AG10803 (cell line): ENCODE results near the gene HOXD11.

Source experiments
- DNase-seq: peaks from one replicate; pipeline ENCODE4 v3.0.0; 2010; ENCODE audit warnings: low read depth
- H3K4me3 ChIP-seq: 2 replicates; pipeline ENCODE4 v1.5.1; 2011; ENCODE audit warnings: mild to moderate bottlenecking, low read length, control low read depth
- CTCF ChIP-seq: conservative IDR thresholded peaks from 2 replicates; pipeline ENCODE4 v1.5.1; 2011; ENCODE audit warnings: mild to moderate bottlenecking, low read length, control low read depth, inconsistent platforms

HOXD11 gene

GRCh38 chr2:176110415-176111308 is 3.6 kb downstream of the HOXD11 start:
- no peak for TF ChIP-seq CTCF
- H3K4me3 ChIP-seq, result no peak overlapping the region
- no peak for DNase-seq

GRCh38 chr2:176111309-176111663 is 4.2 kb downstream of the HOXD11 start:
- H3K4me3 ChIP-seq, result no peak overlapping the region
- DNase-seq, result peak; percentile 52
- TF ChIP-seq CTCF, result peak; percentile 83

GRCh38 chr2:176111846-176112374 is 4.8 kb downstream of the HOXD11 start:
- no peak for DNase-seq
- no peak for TF ChIP-seq CTCF

GRCh38 chr2:176112375-176113302 is 5.6 kb downstream of the HOXD11 start:
- H3K4me3 ChIP-seq, result no peak overlapping the region
- TF ChIP-seq CTCF, result no peak
- DNase-seq, result no peak

More at GRCh38 chr2:176111846-176112374, 4.8 kb downstream of the HOXD11 start:
- no peak overlapping the region for H3K4me3 ChIP-seq

- TF ChIP-seq CTCF, result no peak
- no peak overlapping the region for H3K4me3 ChIP-seq
- no peak for DNase-seq
Measured at GRCh38 chr2:176114120-176114929, 7.2 kb downstream of the HOXD11 start.

GRCh38 chr2:176114930-176115625 is 8.0 kb downstream of the HOXD11 start:
- no peak for TF ChIP-seq CTCF
- DNase-seq, result no peak
- no peak overlapping the region for H3K4me3 ChIP-seq
